Activated naive CD8-positive, alpha-beta T cell treated with anti-CD3 and anti-CD28 coated beads, Interleukin-2, amount 10 ng/mL, durations not matched to agents 7 days and 5 days (primary cell): Measurements from ENCODE around the gene KBTBD6. TPM values are rescaled to one million over a fixed set of nuclear protein-coding genes. Genes with fewer than 3 reads are reported as not detected.
"Not testable (repeated sequence)": the region's sequence is repeated elsewhere in the genome, so short reads cannot be mapped to it uniquely, and the experiment has no call there.

ENCODE experiments used
- ATAC-seq: fragments of 150-1000 bp; cut with Tn5 transposase; one replicate; pipeline ENCODE4 v1.10.0; 2021; ENCODE audit warnings: low read depth, moderate library complexity
- POLR2A ChIA-PET: fragments of 350-600 bp; sonication (Branson Sonifier 250); formaldehyde crosslinking; loops from one replicate; lab custom pipeline; 2021; ENCODE audit warnings: antibody characterized with exemption; lab: Charles Lee
- DNase-seq: peaks from one replicate; pipeline ENCODE4 v3.0.0; 2021
- H3K27ac Mint-ChIP-seq: one replicate; pipeline ENCODE4 v1.8.0; 2022; ENCODE audit warnings: mild to moderate bottlenecking, mixed read lengths
- H3K27me3 Mint-ChIP-seq: one replicate; pipeline ENCODE4 v1.8.0; 2022; ENCODE audit warnings: mild to moderate bottlenecking, moderate library complexity, mixed read lengths
- H3K36me3 Mint-ChIP-seq: one replicate; pipeline ENCODE4 v1.8.0; 2021; ENCODE audit warnings: mild to moderate bottlenecking, mixed read lengths
- H3K4me1 Mint-ChIP-seq: one replicate; pipeline ENCODE4 v1.8.0; 2021; ENCODE audit warnings: mixed read lengths
- H3K4me3 Mint-ChIP-seq: one replicate; pipeline ENCODE4 v1.8.0; 2022; ENCODE audit warnings: mild to moderate bottlenecking, moderate library complexity, mixed read lengths
- H3K9me3 Mint-ChIP-seq: one replicate; pipeline ENCODE4 v1.8.0; 2021; ENCODE audit warnings: mixed read lengths
- microRNA-seq: library from miRNA; unstranded; fragments of <30 nt; microRNA quantifications from one replicate; pipeline ENCODE4 v1.2.0, GENCODE V29; 2022
- total RNA-seq, 2 experiments: library from RNA; stranded (reverse); gene quantifications; one replicate each; pipeline ENCODE4 v1.2.3, GENCODE V29; 2021

Gene KBTBD6
- total RNA-seq, 2 experiments from 2014 or later = 6.9 TPM

GRCh38 chr13:41127701-41128100, 4.9 kb downstream of the KBTBD6 start:
- POLR2A ChIA-PET = no interaction called here
- no peak for DNase-seq
- Mint-ChIP-seq H3K27me3 (no peaks in the 10 kb centered on the region), H3K4me1 (peaks cover 25% of the 10 kb centered on the region), H3K4me3 (no peak overlapping the region), H3K9me3 (no peaks in the 10 kb centered on the region), H3K27ac (no peak overlapping the region), H3K36me3 (peaks cover 25% of the 10 kb centered on the region)
- ATAC-seq = no peak

- H3K9me3 Mint-ChIP-seq = no peaks in the 10 kb centered on the region
- H3K4me3 Mint-ChIP-seq = no peak overlapping the region
- H3K36me3 Mint-ChIP-seq = peaks cover 18% of the 10 kb centered on the region
- no peaks in the 10 kb centered on the region for H3K27me3 Mint-ChIP-seq
- H3K4me1 Mint-ChIP-seq = no peaks in the 10 kb centered on the region
- no peak overlapping the region for H3K27ac Mint-ChIP-seq
- POLR2A ChIA-PET = no interaction called here
- DNase-seq = no peak
- ATAC-seq = no peak
These were observed 9.8 kb downstream of the KBTBD6 start for GRCh38 chr13:41122838-41123237.

- H3K4me1 Mint-ChIP-seq = no peaks in the 10 kb centered on the region
- DNase-seq = no peak
- H3K27ac Mint-ChIP-seq = no peak overlapping the region
- no peaks in the 10 kb centered on the region for H3K9me3 Mint-ChIP-seq
- no peak for ATAC-seq
- H3K4me3 Mint-ChIP-seq = no peak overlapping the region
- POLR2A ChIA-PET = interaction anchor here (0.6 kb wide), 1 partner anchor 45 kb away, joined by 4 read pairs; no protein-coding TSS in a partner anchor
- no peaks in the 10 kb centered on the region for H3K27me3 Mint-ChIP-seq
- no peaks in the 10 kb centered on the region for H3K36me3 Mint-ChIP-seq
These were observed 14.7 kb downstream of the KBTBD6 start for GRCh38 chr13:41117869-41118268.

- H3K36me3 Mint-ChIP-seq = no peaks in the 10 kb centered on the region
- POLR2A ChIA-PET = no interaction called here
- no peak overlapping the region for H3K4me3 Mint-ChIP-seq
- no peaks in the 10 kb centered on the region for H3K4me1 Mint-ChIP-seq
- no peaks in the 10 kb centered on the region for H3K9me3 Mint-ChIP-seq
- DNase-seq (no peak), ATAC-seq (no peak)
- H3K27me3 Mint-ChIP-seq = no peaks in the 10 kb centered on the region
- no peak overlapping the region for H3K27ac Mint-ChIP-seq
These were observed 21.1 kb downstream of the KBTBD6 start for GRCh38 chr13:41111454-41111853.

- DNase-seq (no peak), ATAC-seq (no peak)
- POLR2A ChIA-PET = no interaction called here
- Mint-ChIP-seq H3K4me1 (no peaks in the 10 kb centered on the region), H3K36me3 (no peaks in the 10 kb centered on the region), H3K4me3 (no peak overlapping the region), H3K27ac (no peak overlapping the region), H3K9me3 (no peaks in the 10 kb centered on the region), H3K27me3 (no peaks in the 10 kb centered on the region)
These were observed 25.0 kb downstream of the KBTBD6 start for GRCh38 chr13:41107584-41108014.

- Mint-ChIP-seq H3K9me3 (no peaks in the 10 kb centered on the region), H3K4me3 (no peak overlapping the region), H3K36me3 (no peaks in the 10 kb centered on the region), H3K4me1 (no peaks in the 10 kb centered on the region), H3K27me3 (no peaks in the 10 kb centered on the region), H3K27ac (no peak overlapping the region)
- DNase-seq (no peak), ATAC-seq (no peak)
- POLR2A ChIA-PET = no interaction called here
These were observed 25.5 kb downstream of the KBTBD6 start for GRCh38 chr13:41107104-41107571.

GRCh38 chr13:41099986-41100385, 32.6 kb downstream of the KBTBD6 start:
- POLR2A ChIA-PET = no interaction called here
- Mint-ChIP-seq H3K4me3 (no peak overlapping the region), H3K27ac (no peak overlapping the region), H3K9me3 (peaks cover 3% of the 10 kb centered on the region), H3K4me1 (no peaks in the 10 kb centered on the region), H3K27me3 (peaks cover 3% of the 10 kb centered on the region), H3K36me3 (no peaks in the 10 kb centered on the region)
- DNase-seq (no peak), ATAC-seq (no peak)

GRCh38 chr13:41098761-41099160, 33.8 kb downstream of the KBTBD6 start:
- Mint-ChIP-seq H3K27ac (no peak overlapping the region), H3K4me1 (no peaks in the 10 kb centered on the region)
- POLR2A ChIA-PET = interaction anchor here (0.6 kb wide), 1 partner anchor 171 kb away, joined by 5 read pairs; no protein-coding TSS in a partner anchor

GRCh38 chr13:41095681-41096080, 36.9 kb downstream of the KBTBD6 start:
- H3K27me3 Mint-ChIP-seq, H3K4me3 Mint-ChIP-seq, ATAC-seq, DNase-seq, H3K36me3 Mint-ChIP-seq, H3K4me1 Mint-ChIP-seq, H3K9me3 Mint-ChIP-seq, POLR2A ChIA-PET, H3K27ac Mint-ChIP-seq: not testable (repeated sequence)

More at GRCh38 chr13:41098761-41099160, 33.8 kb downstream of the KBTBD6 start:
- Mint-ChIP-seq H3K9me3 (peaks cover 3% of the 10 kb centered on the region), H3K4me3 (no peak overlapping the region), H3K36me3 (no peaks in the 10 kb centered on the region), H3K27me3 (peaks cover 3% of the 10 kb centered on the region)
- ATAC-seq = no peak
- no peak for DNase-seq

GRCh38 chr13:41085961-41086585, 46.5 kb downstream of the KBTBD6 start:
- peaks cover 3% of the 10 kb centered on the region for H3K4me1 Mint-ChIP-seq
- H3K27ac Mint-ChIP-seq = no peak overlapping the region
- DNase-seq (no peak), ATAC-seq (no peak)
- peaks cover 27% of the 10 kb centered on the region for H3K36me3 Mint-ChIP-seq
- no peak overlapping the region for H3K4me3 Mint-ChIP-seq
- peaks cover 3% of the 10 kb centered on the region for H3K9me3 Mint-ChIP-seq
- H3K27me3 Mint-ChIP-seq = no peaks in the 10 kb centered on the region
- POLR2A ChIA-PET = interaction anchor here (0.6 kb wide), 2 partner anchors 68 to 1142 kb away, joined by 3 to 6 read pairs; no protein-coding TSS in a partner anchor

GRCh38 chr13:41079725-41080124, 52.9 kb downstream of the KBTBD6 start:
- POLR2A ChIA-PET = no interaction called here
- no peak for ATAC-seq
- H3K27me3 Mint-ChIP-seq = no peaks in the 10 kb centered on the region
- H3K4me1 Mint-ChIP-seq = no peaks in the 10 kb centered on the region
- H3K4me3 Mint-ChIP-seq = no peak overlapping the region
- no peak for DNase-seq
- H3K27ac Mint-ChIP-seq = no peak overlapping the region
- peaks cover 36% of the 10 kb centered on the region for H3K36me3 Mint-ChIP-seq
- H3K9me3 Mint-ChIP-seq = no peaks in the 10 kb centered on the region

Small RNA genes lying within 50 kb of the gene (microRNA-seq; reads per million reads assigned to microRNA genes)
- not detected for gene MIR3168

Other genes with a start within 250 kb of the KBTBD6 start
- 100 to 1,000 TPM; 134 to 142 TPM for gene ELF1, start 113.5 kb downstream of the KBTBD6 start, total RNA-seq
- 1 to 10 TPM; 9.3 to 9.9 TPM for gene WBP4, start 71.3 kb downstream of the KBTBD6 start, total RNA-seq
- gene KBTBD7, start 61.8 kb upstream of the KBTBD6 start, total RNA-seq = 1 to 10 TPM; 8.8 to 9.4 TPM
- gene MTRF1, start 130.8 kb upstream of the KBTBD6 start, total RNA-seq = 10 to 100 TPM; 23.9 to 24.3 TPM
- gene NAA16, start 178.5 kb upstream of the KBTBD6 start, total RNA-seq = 10 to 100 TPM; 41.3 to 41.8 TPM